Naive B cell (primary cell): ENCODE results near the gene STIM1. TPM values are rescaled to one million over a fixed set of nuclear protein-coding genes. Genes with fewer than 3 reads are reported as not detected.
A peak's percentile ranks its signal among the peaks of the same experiment; 100 is the strongest.
"Not testable (repeated sequence)": the region's sequence is repeated elsewhere in the genome, so short reads cannot be mapped to it uniquely, and the experiment has no call there.

Source experiments
- ATAC-seq, 2 donors: fragments of 150-1000 bp; cut with Tn5 transposase; 2 replicates each; pipeline ENCODE4 v1.10.0; 2021; ENCODE audit warnings: low read depth in 2 of 2, mild to moderate bottlenecking in 2 of 2, moderate library complexity in 2 of 2
- DNase-seq: peaks from one replicate; pipeline ENCODE4 v3.0.0; 2022
- H3K27ac Mint-ChIP-seq, 6 donors: one replicate each; pipeline ENCODE4 v1.8.0; 2020 to 2022; ENCODE audit warnings: mild to moderate bottlenecking in 6 of 6, mixed read lengths in 6 of 6, moderate library complexity in 5 of 6, inconsistent platforms in 2 of 6
- H3K27me3 Mint-ChIP-seq, 3 donors: one replicate each; pipeline ENCODE4 v1.8.0; 2021 to 2022; ENCODE audit warnings: mixed read lengths in 3 of 3, mild to moderate bottlenecking in 1 of 3
- H3K36me3 Mint-ChIP-seq, 2 donors: one replicate each; pipeline ENCODE4 v1.8.0; 2020 to 2022; ENCODE audit warnings: mixed read lengths in 2 of 2, inconsistent platforms in 1 of 2, mild to moderate bottlenecking in 1 of 2
- H3K4me1 Mint-ChIP-seq, 3 donors: one replicate each; pipeline ENCODE4 v1.8.0; 2020 to 2022; ENCODE audit warnings: mixed read lengths in 3 of 3, inconsistent platforms in 1 of 3, mild to moderate bottlenecking in 1 of 3, moderate library complexity in 1 of 3
- H3K4me3 Mint-ChIP-seq, 8 donors: one replicate each; pipeline ENCODE4 v1.8.0; 2020 to 2022; ENCODE audit warnings: mild to moderate bottlenecking in 8 of 8, mixed read lengths in 8 of 8, moderate library complexity in 8 of 8, inconsistent platforms in 2 of 8
- H3K9me3 Mint-ChIP-seq, 7 donors: one replicate each; pipeline ENCODE4 v1.8.0; 2020 to 2022; ENCODE audit warnings: mixed read lengths in 7 of 7, mild to moderate bottlenecking in 5 of 7, inconsistent platforms in 2 of 7, moderate library complexity in 1 of 7
- polyA plus RNA-seq, 6 donors: library from polyadenylated mRNA; unstranded; fragments of 300-500 nt; fragmentation: Illumina TruSeq; gene quantifications; one replicate each; pipeline ENCODE4 v1.2.3, GENCODE V29; 2021; ENCODE audit warnings: low read depth in 6 of 6

Gene STIM1
- polyA plus RNA-seq, 6 donors from 2014 or later, result 29.1 to 51.9 (median 35.0) TPM

- no peak overlapping the region for H3K4me3 Mint-ChIP-seq
- no peak for DNase-seq
- no peak overlapping the region for H3K27ac Mint-ChIP-seq
- no peaks in the 10 kb centered on the region for H3K9me3 Mint-ChIP-seq
- ATAC-seq, result no peak
- H3K27me3 Mint-ChIP-seq, result no peaks in the 10 kb centered on the region
- H3K36me3 Mint-ChIP-seq, result peaks cover 0 to 6% of the 10 kb centered on the region in 2 donors
- H3K4me1 Mint-ChIP-seq, result peaks cover 5 to 9% (median 6%) of the 10 kb centered on the region in 3 donors
Observed at GRCh38 chr11:4103269-4103668, 247.8 kb downstream of the STIM1 start.

- Mint-ChIP-seq H3K9me3 (no peaks in the 10 kb centered on the region), H3K36me3 (peaks cover 0 to 6% of the 10 kb centered on the region in 2 donors), H3K27me3 (no peaks in the 10 kb centered on the region), H3K27ac (no peak overlapping the region), H3K4me1 (peaks cover 0 to 1% (median 0%) of the 10 kb centered on the region in 3 donors), H3K4me3 (no peak overlapping the region)
- ATAC-seq (no peak), DNase-seq (no peak)
Observed at GRCh38 chr11:4105916-4106315, 250.5 kb downstream of the STIM1 start.

GRCh38 chr11:4111834-4112233 lies 256.4 kb downstream of the STIM1 start:
- Mint-ChIP-seq H3K4me3 (no peak overlapping the region), H3K27ac (no peak overlapping the region), H3K36me3 (peaks cover 10 to 31% of the 10 kb centered on the region in 2 donors), H3K27me3 (no peaks in the 10 kb centered on the region), H3K4me1 (no peaks in the 10 kb centered on the region), H3K9me3 (no peaks in the 10 kb centered on the region)
- ATAC-seq (no peak), DNase-seq (no peak)

- ATAC-seq (no peak), DNase-seq (no peak)
- no peaks in the 10 kb centered on the region for H3K4me1 Mint-ChIP-seq
- H3K4me3 Mint-ChIP-seq, result no peak overlapping the region
- no peaks in the 10 kb centered on the region for H3K27me3 Mint-ChIP-seq
- H3K36me3 Mint-ChIP-seq, result peaks cover 15 to 35% of the 10 kb centered on the region in 2 donors
- H3K27ac Mint-ChIP-seq, result peak overlapping the region in 1 of 6 donors; percentile 67
- H3K9me3 Mint-ChIP-seq, result no peaks in the 10 kb centered on the region
Observed at GRCh38 chr11:4115128-4115527, 259.7 kb downstream of the STIM1 start.

GRCh38 chr11:4118107-4118506 lies 262.6 kb downstream of the STIM1 start:
- Mint-ChIP-seq H3K4me3 (no peak overlapping the region), H3K9me3 (no peaks in the 10 kb centered on the region), H3K4me1 (no peaks in the 10 kb centered on the region), H3K27me3 (no peaks in the 10 kb centered on the region), H3K36me3 (peaks cover 24 to 36% of the 10 kb centered on the region in 2 donors), H3K27ac (peak overlapping the region in 1 of 6 donors; percentile 68)
- ATAC-seq, result no peak
- DNase-seq, result no peak

GRCh38 chr11:4123218-4123617 lies 267.8 kb downstream of the STIM1 start:
- no peaks in the 10 kb centered on the region for H3K4me1 Mint-ChIP-seq
- ATAC-seq, result no peak
- peaks cover 51 to 55% of the 10 kb centered on the region in 2 donors for H3K36me3 Mint-ChIP-seq
- DNase-seq, result no peak
- H3K4me3 Mint-ChIP-seq, result no peak overlapping the region
- H3K27ac Mint-ChIP-seq, result no peak overlapping the region
- H3K9me3 Mint-ChIP-seq, result no peaks in the 10 kb centered on the region
- H3K27me3 Mint-ChIP-seq, result no peaks in the 10 kb centered on the region

- Mint-ChIP-seq H3K9me3 (no peaks in the 10 kb centered on the region), H3K27ac (peak overlapping the region in 1 of 6 donors; percentile 74), H3K36me3 (peaks cover 46 to 51% of the 10 kb centered on the region in 2 donors), H3K4me3 (no peak overlapping the region), H3K27me3 (no peaks in the 10 kb centered on the region), H3K4me1 (no peaks in the 10 kb centered on the region)
- no peak for ATAC-seq
- DNase-seq, result no peak
Observed at GRCh38 chr11:4125141-4125540, 269.7 kb downstream of the STIM1 start.

GRCh38 chr11:4127357-4127756 lies 271.9 kb downstream of the STIM1 start:
- peaks cover 36 to 48% of the 10 kb centered on the region in 2 donors for H3K36me3 Mint-ChIP-seq
- ATAC-seq (no peak), DNase-seq (no peak)
- no peaks in the 10 kb centered on the region for H3K4me1 Mint-ChIP-seq
- no peak overlapping the region for H3K4me3 Mint-ChIP-seq
- no peak overlapping the region for H3K27ac Mint-ChIP-seq
- no peaks in the 10 kb centered on the region for H3K27me3 Mint-ChIP-seq
- no peaks in the 10 kb centered on the region for H3K9me3 Mint-ChIP-seq

GRCh38 chr11:4130219-4130618 lies 274.8 kb downstream of the STIM1 start:
- not testable (repeated sequence) for H3K9me3 Mint-ChIP-seq, H3K4me3 Mint-ChIP-seq, H3K27me3 Mint-ChIP-seq, H3K27ac Mint-ChIP-seq, ATAC-seq, DNase-seq, H3K4me1 Mint-ChIP-seq
- H3K36me3 Mint-ChIP-seq, result peaks cover 16 to 35% of the 10 kb centered on the region in 2 donors

GRCh38 chr11:4134806-4135205 lies 279.3 kb downstream of the STIM1 start:
- Mint-ChIP-seq H3K4me1 (no peaks in the 10 kb centered on the region), H3K9me3 (peaks cover 0 to 19% (median 13%) of the 10 kb centered on the region in 7 donors), H3K27me3 (no peaks in the 10 kb centered on the region), H3K36me3 (peaks cover 27 to 47% of the 10 kb centered on the region in 2 donors), H3K27ac (no peak overlapping the region), H3K4me3 (no peak overlapping the region)
- ATAC-seq (no peak), DNase-seq (no peak)

- Mint-ChIP-seq H3K36me3 (peaks cover 50 to 59% of the 10 kb centered on the region in 2 donors), H3K4me1 (no peaks in the 10 kb centered on the region), H3K4me3 (no peak overlapping the region), H3K9me3 (peaks cover 6 to 40% (median 30%) of the 10 kb centered on the region in 7 donors), H3K27me3 (no peaks in the 10 kb centered on the region), H3K27ac (no peak overlapping the region)
- DNase-seq (no peak), ATAC-seq (no peak)
Observed at GRCh38 chr11:4138497-4138896, 283.0 kb downstream of the STIM1 start.

- H3K9me3 Mint-ChIP-seq, result peaks cover 6 to 40% (median 30%) of the 10 kb centered on the region in 7 donors
- DNase-seq, result no peak
- no peaks in the 10 kb centered on the region for H3K4me1 Mint-ChIP-seq
- ATAC-seq, result no peak
- peak overlapping the region in 2 of 8 donors; percentile 42 to 64 for H3K4me3 Mint-ChIP-seq
- H3K27me3 Mint-ChIP-seq, result no peaks in the 10 kb centered on the region
- H3K36me3 Mint-ChIP-seq, result peaks cover 50 to 52% of the 10 kb centered on the region in 2 donors
- H3K27ac Mint-ChIP-seq, result no peak overlapping the region
Observed at GRCh38 chr11:4140067-4140636, 284.7 kb downstream of the STIM1 start.
